ENCODE measurements around the gene OSBPL5.

The OSBPL5 gene

GRCh38 chr11:3164138-3164551 lies 965 bp downstream of the OSBPL5 start:
- no peak for DNase-seq (ENCODE audit: low read depth in 2 of 3, low spot score in 1 of 3)

DNA sequence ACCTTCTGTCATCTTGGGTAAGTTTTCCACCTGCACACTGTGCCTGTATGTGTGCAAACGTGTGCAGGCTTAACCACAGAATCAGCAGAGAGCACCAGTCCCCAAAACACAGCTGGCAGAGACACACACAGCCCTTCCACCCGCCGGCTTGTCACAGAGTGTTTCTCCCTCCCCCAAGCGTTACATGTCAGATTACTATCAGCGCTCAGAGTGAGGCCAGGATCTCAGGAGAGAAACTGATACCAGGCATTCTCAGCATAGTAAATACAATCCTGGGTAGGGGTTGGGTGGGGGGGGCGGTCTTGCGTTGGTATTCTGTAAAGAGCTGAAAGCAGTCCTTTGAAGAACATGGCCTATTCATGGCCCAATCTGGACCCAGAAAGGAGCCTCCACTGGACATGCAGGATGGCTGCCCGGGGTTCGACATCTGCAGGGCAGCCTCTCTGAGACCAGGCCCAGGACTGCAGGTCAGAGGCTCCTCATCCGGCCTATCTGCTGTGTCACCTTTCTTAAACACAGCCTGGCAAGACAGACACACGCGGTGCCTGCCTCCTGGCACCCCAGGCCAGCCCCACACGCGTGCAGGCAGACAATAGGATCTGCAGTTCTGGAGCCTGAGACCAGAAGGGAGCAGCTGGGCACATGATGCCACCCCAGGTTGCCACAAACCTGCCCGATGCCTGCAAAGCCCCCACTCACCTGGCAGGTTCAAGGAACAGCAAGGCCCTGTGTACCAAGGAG lies 1.7 kb downstream of the OSBPL5 start:
- DNase-seq (ENCODE audit: low read depth in 2 of 3, low spot score in 1 of 3), result no peak

DNA sequence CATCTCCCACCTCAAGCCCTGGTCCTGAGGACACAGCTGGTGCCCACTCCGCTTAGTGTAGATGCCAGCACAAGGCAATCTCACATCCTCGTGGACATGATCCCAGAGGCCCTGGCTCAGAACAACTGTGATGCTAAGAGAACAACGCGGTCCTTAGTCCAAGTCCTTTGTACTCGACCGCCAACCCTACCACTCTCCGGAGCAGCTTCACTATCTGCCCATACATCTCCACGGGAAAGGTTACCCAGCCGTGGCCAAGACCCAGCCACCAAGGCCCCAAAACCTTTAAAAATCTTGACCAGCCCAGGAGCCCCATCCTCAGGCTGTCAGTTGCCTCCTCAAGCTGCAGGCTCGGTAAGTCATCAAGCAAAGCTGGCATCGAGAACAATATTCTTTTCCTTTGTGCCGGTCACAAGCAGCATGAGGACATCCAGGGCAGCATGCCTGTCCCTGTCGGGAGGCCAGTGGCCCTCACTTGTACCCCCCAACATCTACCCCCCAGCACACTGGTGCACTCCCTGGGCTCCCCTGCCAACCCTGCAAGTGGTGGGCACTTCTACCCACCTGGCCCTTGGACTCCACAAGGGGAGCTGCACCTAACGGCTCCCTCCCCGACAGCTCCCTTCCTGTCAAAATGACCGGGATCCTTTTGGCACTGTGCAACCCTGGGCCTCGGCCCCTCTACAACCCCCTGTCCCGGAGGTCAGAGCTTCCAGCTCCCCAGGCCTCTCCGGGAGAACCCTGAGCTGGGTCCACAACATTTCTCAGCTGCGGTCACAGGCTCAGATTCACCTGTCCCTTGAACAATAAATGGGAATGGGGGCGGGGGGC lies 2.5 kb downstream of the OSBPL5 start:
- DNase-seq (ENCODE audit: low read depth in 2 of 3, low spot score in 1 of 3), result no peak

DNA sequence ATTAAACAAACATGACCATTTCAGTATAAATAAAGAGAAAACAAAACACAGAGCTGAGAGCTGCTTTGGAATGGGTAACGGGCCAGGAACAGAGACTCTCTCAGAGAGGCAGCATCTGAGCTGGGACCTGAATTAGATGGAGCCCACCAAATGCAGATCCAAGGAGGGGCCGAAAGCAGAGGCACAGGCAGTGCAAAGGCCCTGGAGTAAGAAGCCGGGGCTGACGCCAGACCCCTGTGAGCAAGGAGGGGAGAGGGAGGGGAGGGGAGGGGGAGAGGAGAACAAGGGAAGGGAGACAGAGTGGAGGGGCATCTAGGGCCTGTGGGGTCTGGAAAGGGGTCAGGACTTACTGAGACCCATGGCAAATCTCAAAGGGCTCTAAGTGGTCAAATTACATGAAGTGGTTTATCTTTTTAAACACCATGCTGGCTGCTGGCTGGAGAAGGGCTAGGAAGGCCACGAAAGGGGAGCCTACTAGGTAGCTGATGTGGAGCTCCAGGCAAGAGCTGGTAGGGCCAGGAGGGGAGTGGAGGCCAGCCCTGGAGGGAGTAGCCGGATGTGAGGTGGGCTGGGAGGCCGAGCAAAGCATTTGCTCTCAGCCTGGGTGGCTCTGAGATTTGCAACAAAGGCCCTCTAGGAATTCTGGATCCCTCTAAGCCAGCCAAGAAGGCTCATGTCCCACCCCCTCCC lies 3.2 kb downstream of the OSBPL5 start:
- DNase-seq (ENCODE audit: low read depth in 2 of 3, low spot score in 1 of 3), result no peak

DNA sequence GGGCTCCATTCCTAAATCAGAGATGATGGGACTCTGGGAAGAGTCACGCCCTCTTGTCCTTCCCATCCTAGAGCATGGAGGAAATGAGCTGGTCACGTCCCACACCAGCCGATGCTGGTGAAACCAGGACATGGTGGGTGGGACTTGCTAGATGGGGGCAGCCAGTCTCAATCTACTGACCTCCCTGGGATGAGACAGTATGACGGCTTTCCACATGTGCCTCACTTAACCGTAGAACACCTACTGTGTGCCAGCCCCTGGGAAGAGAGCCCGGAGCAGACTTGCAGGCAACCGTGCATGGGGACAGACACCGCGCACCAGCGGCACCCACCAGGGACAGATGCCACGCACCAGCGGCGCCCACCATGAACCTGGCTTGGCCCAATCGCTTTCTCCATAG lies 3.8 kb downstream of the OSBPL5 start:
- no peak for DNase-seq (ENCODE audit: low read depth in 2 of 3, low spot score in 1 of 3)

- peak in 2 of 3 donors; percentile 13 to 22 for DNase-seq (ENCODE audit: low read depth in 2 of 3, low spot score in 1 of 3)
Observed at GRCh38 chr11:3160252-3161031, 4.7 kb downstream of the OSBPL5 start.

GRCh38 chr11:3159296-3160190 lies 5.6 kb downstream of the OSBPL5 start:
- DNase-seq (ENCODE audit: low read depth in 2 of 3, low spot score in 1 of 3), result no peak

DNA sequence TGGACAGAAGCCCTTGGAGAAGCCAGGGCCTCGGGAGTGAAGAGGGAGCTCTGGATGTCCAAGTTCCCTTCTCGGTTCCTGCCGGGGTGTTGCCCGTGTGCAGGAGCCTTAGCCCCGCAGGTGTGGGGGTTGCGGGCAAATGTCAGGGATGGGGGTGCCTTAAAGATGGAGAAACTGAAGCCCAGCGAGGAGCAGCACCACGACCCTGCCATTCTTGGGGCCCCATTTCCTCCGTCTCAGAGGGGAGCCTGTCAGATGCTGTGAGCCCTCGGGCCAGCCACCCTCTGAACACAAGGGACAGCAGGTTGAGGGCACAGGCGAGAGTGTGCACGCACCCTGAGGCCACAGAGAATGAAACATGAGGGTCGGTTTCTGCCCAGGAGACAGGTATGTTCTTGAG lies 6.3 kb downstream of the OSBPL5 start:
- DNase-seq (ENCODE audit: low read depth in 2 of 3, low spot score in 1 of 3), result no peak

DNA sequence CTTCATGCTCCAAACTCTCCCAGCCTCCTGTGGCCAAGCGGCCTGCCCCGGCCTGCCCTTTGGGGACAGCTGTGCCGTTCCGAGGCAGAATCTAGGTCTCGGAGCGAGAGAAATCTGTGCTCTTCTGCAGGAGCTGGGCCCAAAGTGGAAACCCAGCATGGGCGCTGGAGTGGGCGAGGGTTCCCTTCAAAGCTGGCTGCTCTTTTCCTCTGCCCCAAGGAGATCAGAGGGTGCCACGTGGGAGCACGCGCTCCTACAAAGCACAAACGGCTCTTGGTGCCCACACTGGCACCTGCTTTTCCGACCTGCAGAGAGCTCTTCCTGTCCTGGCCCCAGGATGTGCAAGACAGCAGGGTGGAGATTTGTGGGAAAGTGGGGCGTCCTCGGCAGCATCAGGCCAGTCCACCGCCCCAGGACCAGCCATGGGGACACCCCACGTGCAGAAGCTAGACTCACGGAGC lies 6.9 kb downstream of the OSBPL5 start:
- no peak for DNase-seq (ENCODE audit: low read depth in 2 of 3, low spot score in 1 of 3)

GRCh38 chr11:3157381-3158130 lies 7.6 kb downstream of the OSBPL5 start:
- no peak for DNase-seq (ENCODE audit: low read depth in 2 of 3, low spot score in 1 of 3)

GRCh38 chr11:3156661-3157311 lies 8.3 kb downstream of the OSBPL5 start:
- no peak for DNase-seq (ENCODE audit: low read depth in 2 of 3, low spot score in 1 of 3)

DNA sequence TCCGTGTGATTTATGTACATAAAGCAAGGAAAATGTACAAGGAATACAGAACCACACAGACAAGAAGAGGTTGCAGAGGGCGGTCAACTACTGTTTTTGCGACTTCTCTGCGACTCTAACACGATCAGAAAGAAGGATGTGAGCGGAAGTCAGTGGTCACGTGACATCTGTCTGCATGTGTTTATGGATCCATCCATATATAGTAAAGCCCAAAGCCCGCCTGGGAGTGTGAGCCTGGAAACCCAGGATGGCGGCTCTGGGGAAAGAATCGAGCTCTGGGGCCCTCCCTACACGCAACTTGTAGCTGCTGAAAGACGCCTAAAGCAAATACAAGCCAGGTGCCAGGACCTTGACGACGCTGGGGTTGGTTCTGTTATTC lies 8.8 kb downstream of the OSBPL5 start:
- no peak for DNase-seq (ENCODE audit: low read depth in 2 of 3, low spot score in 1 of 3)

- DNase-seq (ENCODE audit: low read depth in 2 of 3, low spot score in 1 of 3), result no peak
Observed at GRCh38 chr11:3155691-3156258, 9.3 kb downstream of the OSBPL5 start.

DNA sequence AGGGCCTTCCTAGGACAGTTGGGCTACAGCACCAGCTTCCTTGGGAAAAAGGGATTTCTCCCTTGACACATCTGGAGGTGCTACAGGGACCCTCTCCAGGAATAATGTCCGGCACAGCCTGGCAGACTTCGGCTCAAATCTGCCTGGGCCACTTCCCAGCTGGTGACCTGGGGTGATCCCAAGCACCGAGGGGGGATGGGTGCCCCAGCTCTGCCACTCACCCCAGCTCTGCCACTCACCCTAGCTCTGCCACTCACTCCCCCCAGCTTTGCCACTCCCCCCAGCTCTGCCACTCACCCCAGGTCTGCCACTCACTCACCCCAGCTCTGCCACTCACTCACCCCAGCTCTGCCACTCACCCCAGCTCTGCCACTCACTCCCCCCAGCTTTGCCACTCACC lies 9.9 kb downstream of the OSBPL5 start:
- DNase-seq (ENCODE audit: low read depth in 2 of 3, low spot score in 1 of 3), result no peak

DNA sequence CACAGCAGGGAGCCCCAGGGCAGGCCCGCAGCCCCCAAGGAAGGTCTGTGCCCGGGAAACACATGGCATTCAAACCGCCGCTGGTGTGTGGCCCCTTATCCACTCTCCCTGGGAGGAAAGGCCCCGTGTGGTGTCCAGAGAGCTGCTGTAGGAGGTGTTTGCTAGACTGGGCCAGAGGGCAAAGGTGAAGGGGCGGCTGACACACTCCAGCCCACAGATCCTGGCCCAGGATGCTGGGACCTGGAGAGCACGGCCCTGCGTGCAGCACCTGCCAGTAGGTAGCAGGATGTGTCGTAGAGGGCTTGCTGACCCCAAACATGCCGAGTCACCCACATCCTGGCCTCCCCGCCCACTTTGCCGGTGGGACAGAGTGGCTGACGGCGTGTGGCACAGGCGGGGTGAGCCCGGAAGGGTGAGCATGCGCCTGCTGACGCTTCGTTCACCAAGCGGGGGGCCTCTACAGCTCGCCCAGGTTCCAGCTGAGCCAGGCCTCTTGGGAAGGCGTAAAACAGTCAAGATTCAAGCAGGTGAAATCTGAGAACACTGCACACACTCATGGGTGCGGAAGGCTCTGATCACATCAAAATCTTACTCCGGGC lies 11.0 kb downstream of the OSBPL5 start:
- no peak for DNase-seq (ENCODE audit: low read depth in 2 of 3, low spot score in 1 of 3)

DNA sequence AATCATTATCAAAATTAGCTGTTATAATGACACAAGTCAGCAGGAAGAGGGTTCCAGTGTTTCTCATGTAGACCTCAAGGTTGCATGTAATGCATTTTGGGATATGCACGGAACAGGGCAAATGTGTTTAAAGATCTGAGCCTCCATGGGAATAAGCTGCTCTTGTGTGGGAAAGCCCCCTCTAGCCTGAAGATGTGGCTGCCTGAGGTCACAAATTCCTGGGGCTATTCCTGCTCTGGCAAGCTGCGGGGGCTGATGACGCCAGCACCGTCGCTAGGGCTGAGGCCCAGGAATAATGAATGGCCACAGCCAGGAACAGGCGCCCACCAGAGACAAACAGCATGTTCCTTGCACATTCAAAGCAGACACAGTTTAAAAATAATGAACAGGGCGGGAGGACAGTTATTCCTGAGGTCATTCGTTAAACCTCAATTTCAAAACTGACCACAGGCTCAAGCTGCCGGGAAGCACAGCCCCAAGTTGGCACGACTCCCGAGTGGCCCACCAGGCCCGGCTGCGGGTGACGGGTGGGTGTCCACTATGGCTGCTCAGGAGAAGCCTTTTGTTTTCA lies 11.7 kb downstream of the OSBPL5 start:
- no peak for DNase-seq (ENCODE audit: low read depth in 2 of 3, low spot score in 1 of 3)

DNA sequence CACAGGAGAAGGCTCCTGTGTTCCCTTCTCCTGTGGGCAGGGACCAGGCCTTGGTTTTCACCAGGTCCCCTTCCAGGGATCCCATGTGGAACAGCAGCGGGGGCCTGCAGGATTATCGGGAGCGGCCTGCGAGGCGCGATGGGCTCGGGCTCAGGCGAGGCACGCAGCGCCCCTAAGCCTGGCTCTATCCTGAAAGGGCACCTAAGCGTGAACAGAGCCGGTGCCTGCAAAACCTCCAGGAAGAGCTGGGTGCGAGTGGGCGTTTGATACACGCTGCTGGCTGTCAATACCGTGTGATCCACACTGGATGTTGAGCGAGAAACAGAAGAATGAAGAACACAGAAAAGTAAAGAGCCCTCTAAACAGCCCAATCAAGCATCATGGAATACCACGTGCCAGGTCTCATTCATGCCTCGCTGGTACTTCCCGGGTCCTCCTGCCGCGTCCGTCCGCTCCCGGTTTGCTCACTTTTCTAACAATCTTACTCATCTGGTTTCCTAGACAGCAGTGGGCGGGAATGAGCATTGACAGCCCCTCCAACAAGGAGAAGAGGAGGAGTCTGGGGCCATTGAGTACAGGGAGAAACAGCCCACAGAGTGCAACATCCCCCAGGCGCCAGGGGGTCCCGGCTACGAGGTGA lies 12.5 kb downstream of the OSBPL5 start:
- DNase-seq (ENCODE audit: low read depth in 2 of 3, low spot score in 1 of 3), result no peak
